ENCODE data around the gene TAF15. TPM values are rescaled to one million over a fixed set of nuclear protein-coding genes. Genes with fewer than 3 reads are reported as not detected.

The TAF15 gene
- polyA plus RNA-seq, 1 donor (not counting 4 experiments of a cell fraction or from before 2014, with no cell fraction given) = 101 TPM

GRCh38 chr17:35889241-35889640 lies 80.0 kb downstream of the TAF15 start:
- Histone ChIP-seq H3K4me2 (ENCODE audit: control insufficient read depth, extremely low read depth, insufficient read depth, low read depth, low read length) (no peak overlapping the region), H3K79me2 (ENCODE audit: control insufficient read depth, insufficient read depth, low read length) (no peaks in the 10 kb centered on the region), H3K4me1 (ENCODE audit: control insufficient read depth, extremely low read depth, insufficient read depth, low read length) (peaks cover 7% of the 10 kb centered on the region), H3K9me3 (ENCODE audit: control insufficient read depth, low read depth, low read length) (no peaks in the 10 kb centered on the region), H3K9me1 (ENCODE audit: control insufficient read depth, extremely low read depth, insufficient read depth, low read length) (no peaks in the 10 kb centered on the region), H4K20me1 (ENCODE audit: control insufficient read depth, extremely low read depth, insufficient read depth, low read length) (no peaks in the 10 kb centered on the region), H3K4me3 (ENCODE audit: control insufficient read depth in 2 of 3, extremely low read depth in 1 of 3, insufficient read depth in 2 of 3, low read depth in 1 of 3, low read length in 3 of 3) (no peak overlapping the region), H3K27me3 (ENCODE audit: control insufficient read depth, extremely low read depth, insufficient read depth, low read length) (no peaks in the 10 kb centered on the region), H3K36me3 (ENCODE audit: control insufficient read depth in 2 of 2, extremely low read depth in 1 of 2, insufficient read depth in 2 of 2, low read length in 2 of 2) (no peaks in the 10 kb centered on the region), H3K27ac (ENCODE audit: control insufficient read depth, insufficient read depth, low read length) (no peak overlapping the region), H2AFZ (ENCODE audit: control insufficient read depth, low read length) (no peak overlapping the region), H3K9ac (ENCODE audit: control insufficient read depth, extremely low read depth, insufficient read depth, low read length) (no peak overlapping the region)
- no peak for DNase-seq (ENCODE audit: low read depth, low spot score)
- no peak for FAIRE-seq
- TF ChIP-seq EZH2 (IDR thresholded peaks at IDR 0.05; ENCODE audit: low read length) (no peak), CTCF (optimal IDR thresholded peaks at IDR 0.05 in 1 of 3, IDR thresholded peaks at IDR 0.05 in 1 of 3, conservative IDR thresholded peaks at IDR 0.05 in 1 of 3; ENCODE audit: extremely low read depth in 1 of 3, insufficient read depth in 2 of 3, low read length in 3 of 3) (no peak)
- dilution Hi-C loops (cut with MboI; ENCODE audit: extremely low pct_ligation_motif_present, low sequenced_read_pairs) = no loop called here

GRCh38 chr17:35889818-35890773 lies 80.8 kb downstream of the TAF15 start:
- Histone ChIP-seq H2AFZ (ENCODE audit: control insufficient read depth, low read length) (peak overlapping the region; percentile 17), H3K27me3 (ENCODE audit: control insufficient read depth, extremely low read depth, insufficient read depth, low read length) (no peaks in the 10 kb centered on the region), H3K9me3 (ENCODE audit: control insufficient read depth, low read depth, low read length) (no peaks in the 10 kb centered on the region), H3K4me2 (ENCODE audit: control insufficient read depth, extremely low read depth, insufficient read depth, low read depth, low read length) (peak overlapping the region; percentile 6), H3K9ac (ENCODE audit: control insufficient read depth, extremely low read depth, insufficient read depth, low read length) (no peak overlapping the region), H3K4me1 (ENCODE audit: control insufficient read depth, extremely low read depth, insufficient read depth, low read length) (peaks cover 7% of the 10 kb centered on the region), H3K27ac (ENCODE audit: control insufficient read depth, insufficient read depth, low read length) (no peak overlapping the region), H3K9me1 (ENCODE audit: control insufficient read depth, extremely low read depth, insufficient read depth, low read length) (no peaks in the 10 kb centered on the region), H3K79me2 (ENCODE audit: control insufficient read depth, insufficient read depth, low read length) (no peaks in the 10 kb centered on the region), H3K36me3 (ENCODE audit: control insufficient read depth in 2 of 2, extremely low read depth in 1 of 2, insufficient read depth in 2 of 2, low read length in 2 of 2) (no peaks in the 10 kb centered on the region), H4K20me1 (ENCODE audit: control insufficient read depth, extremely low read depth, insufficient read depth, low read length) (no peaks in the 10 kb centered on the region), H3K4me3 (ENCODE audit: control insufficient read depth in 2 of 3, extremely low read depth in 1 of 3, insufficient read depth in 2 of 3, low read depth in 1 of 3, low read length in 3 of 3) (no peak overlapping the region)
- DNase-seq (ENCODE audit: low read depth, low spot score) (no peak), FAIRE-seq (no peak)
- no peak for TF ChIP-seq CTCF (optimal IDR thresholded peaks at IDR 0.05 in 1 of 3, IDR thresholded peaks at IDR 0.05 in 1 of 3, conservative IDR thresholded peaks at IDR 0.05 in 1 of 3; ENCODE audit: extremely low read depth in 1 of 3, insufficient read depth in 2 of 3, low read length in 3 of 3)
- dilution Hi-C loops (cut with MboI; ENCODE audit: extremely low pct_ligation_motif_present, low sequenced_read_pairs) = no loop called here

Data from keratinocyte (primary cell).